H1 (cell line): ENCODE measurements around the gene MEA1.
"Not testable (repeated sequence)": the region's sequence is repeated elsewhere in the genome, so short reads cannot be mapped to it uniquely, and the experiment has no call there.

Source experiments
- ASH2L ChIP-seq: fragments of 200-600, 300-600 bp; sonication (generic); IDR thresholded peaks from one replicate; pipeline ENCODE4 v1.7.1; 2017; ENCODE audit warnings: low read length
- EZH2 ChIP-seq: fragments of 200-600 bp; sonication (generic); IDR thresholded peaks from 2 replicates; pipeline ENCODE4 v1.7.1; 2012; ENCODE audit warnings: low read depth, mild to moderate bottlenecking, moderate library complexity, low read length, inconsistent platforms; ENCODE audit not compliant: severe bottlenecking
- NRF1 ChIP-seq: IDR thresholded peaks from 2 replicates; pipeline ENCODE4 v1.6.1; 2011; ENCODE audit warnings: mild to moderate bottlenecking, low read depth, low read length, improper control_type of control experiment
- POLR2A ChIP-seq, 2 experiments: IDR thresholded peaks; 1 replicate in 1 of 2; 2 replicates in 1 of 2; pipeline ENCODE4 v1.6.1; 2011; ENCODE audit warnings: low read depth in 2 of 2, low read length in 2 of 2, mild to moderate bottlenecking in 2 of 2; ENCODE audit errors: control extremely low read depth in 1 of 2
- RBBP5 ChIP-seq: IDR thresholded peaks from 2 replicates; pipeline ENCODE4 v1.7.1; 2012; ENCODE audit warnings: low read depth, mild to moderate bottlenecking, inconsistent platforms, low read length, moderate library complexity, borderline replicate concordance
- RFX5 ChIP-seq: IDR thresholded peaks from 2 replicates; pipeline ENCODE4 v1.6.1; 2011; ENCODE audit warnings: low read depth, low read length, improper control_type of control experiment, borderline replicate concordance
- TF ChIP-seq, protein P1 (sequence below), 3 experiments: IDR thresholded peaks; 1 replicate in 2 of 3; 2 replicates in 1 of 3; pipeline versions ENCODE4 v1.5.1 to v1.6.1; 2011; ENCODE audit warnings: low read length in 3 of 3, mild to moderate bottlenecking in 3 of 3, inconsistent platforms in 2 of 3, low read depth in 1 of 3, moderate library complexity in 1 of 3; ENCODE audit not compliant: insufficient read depth in 1 of 3; ENCODE audit errors: control extremely low read depth in 1 of 3

- TF ChIP-seq, protein P1, sequence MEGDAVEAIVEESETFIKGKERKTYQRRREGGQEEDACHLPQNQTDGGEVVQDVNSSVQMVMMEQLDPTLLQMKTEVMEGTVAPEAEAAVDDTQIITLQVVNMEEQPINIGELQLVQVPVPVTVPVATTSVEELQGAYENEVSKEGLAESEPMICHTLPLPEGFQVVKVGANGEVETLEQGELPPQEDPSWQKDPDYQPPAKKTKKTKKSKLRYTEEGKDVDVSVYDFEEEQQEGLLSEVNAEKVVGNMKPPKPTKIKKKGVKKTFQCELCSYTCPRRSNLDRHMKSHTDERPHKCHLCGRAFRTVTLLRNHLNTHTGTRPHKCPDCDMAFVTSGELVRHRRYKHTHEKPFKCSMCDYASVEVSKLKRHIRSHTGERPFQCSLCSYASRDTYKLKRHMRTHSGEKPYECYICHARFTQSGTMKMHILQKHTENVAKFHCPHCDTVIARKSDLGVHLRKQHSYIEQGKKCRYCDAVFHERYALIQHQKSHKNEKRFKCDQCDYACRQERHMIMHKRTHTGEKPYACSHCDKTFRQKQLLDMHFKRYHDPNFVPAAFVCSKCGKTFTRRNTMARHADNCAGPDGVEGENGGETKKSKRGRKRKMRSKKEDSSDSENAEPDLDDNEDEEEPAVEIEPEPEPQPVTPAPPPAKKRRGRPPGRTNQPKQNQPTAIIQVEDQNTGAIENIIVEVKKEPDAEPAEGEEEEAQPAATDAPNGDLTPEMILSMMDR (IDR thresholded peaks at IDR 0.05; ENCODE audit: control extremely low read depth in 1 of 3, insufficient read depth in 1 of 3, low read depth in 1 of 3, low read length in 3 of 3), result not testable (repeated sequence)
- not testable (repeated sequence) for TF ChIP-seq RBBP5; EZH2; NRF1; RFX5; ASH2L; POLR2A (IDR thresholded peaks at IDR 0.05; ENCODE audit: control extremely low read depth in 1 of 2, low read depth in 2 of 2, low read length in 2 of 2)
Observed at GRCh38 chr6:42998205-42998604, 15.5 kb downstream of the MEA1 start.
